Measurements from ENCODE around the gene PRPF6.

- TF ChIP-seq CTCF (IDR thresholded peaks at IDR 0.05) (peak; percentile 27), EZH2 (IDR thresholded peaks at IDR 0.05; ENCODE audit: borderline replicate concordance, insufficient read depth, low read depth, low read length, poor library complexity, severe bottlenecking) (no peak)
Measured at GRCh38 chr20:63955281-63955826, 25.6 kb upstream of the PRPF6 start.
